ENCODE data around the gene DHX40. TPM values are rescaled to one million over a fixed set of nuclear protein-coding genes. Genes with fewer than 3 reads are reported as not detected.

DHX40 gene
- total RNA-seq, 2 experiments from 2014 or later, result 28.6 to 32.8 TPM

- Histone ChIP-seq H2AFZ (ENCODE audit: low read length) (no peak overlapping the region), H3K27ac (ENCODE audit: low read depth, low read length, poor library complexity, severe bottlenecking) (no peak overlapping the region), H4K20me1 (ENCODE audit: insufficient read depth, low read length) (no peaks in the 10 kb centered on the region), H3K9me3 (ENCODE audit: low read length) (no peaks in the 10 kb centered on the region), H3K4me1 (ENCODE audit: insufficient read depth, low read length, poor library complexity, severe bottlenecking) (no peaks in the 10 kb centered on the region), H3K4me3 (ENCODE audit: low read depth, low read length, poor library complexity, severe bottlenecking) (no peak overlapping the region), H3K9me2 (ENCODE audit: insufficient read depth, low read length) (no peaks in the 10 kb centered on the region), H3K79me2 (ENCODE audit: insufficient read depth, low read depth, low read length) (no peaks in the 10 kb centered on the region), H3K4me2 (ENCODE audit: low read length) (no peak overlapping the region), H3K36me3 (ENCODE audit: insufficient read depth, low read length) (no peaks in the 10 kb centered on the region)
- ChIA-PET CTCF (ENCODE audit: unreplicated experiment) (no interaction called here), POLR2A (no interaction called here)
- intact Hi-C loops (cut with micrococcal nuclease; ENCODE audit: unreplicated experiment), result no loop called here
- DNase-seq (ENCODE audit: low spot score), result peak; percentile 34
- BruUV-seq (replicated peaks), result no TSS peak
- TF ChIP-seq, protein P1, sequence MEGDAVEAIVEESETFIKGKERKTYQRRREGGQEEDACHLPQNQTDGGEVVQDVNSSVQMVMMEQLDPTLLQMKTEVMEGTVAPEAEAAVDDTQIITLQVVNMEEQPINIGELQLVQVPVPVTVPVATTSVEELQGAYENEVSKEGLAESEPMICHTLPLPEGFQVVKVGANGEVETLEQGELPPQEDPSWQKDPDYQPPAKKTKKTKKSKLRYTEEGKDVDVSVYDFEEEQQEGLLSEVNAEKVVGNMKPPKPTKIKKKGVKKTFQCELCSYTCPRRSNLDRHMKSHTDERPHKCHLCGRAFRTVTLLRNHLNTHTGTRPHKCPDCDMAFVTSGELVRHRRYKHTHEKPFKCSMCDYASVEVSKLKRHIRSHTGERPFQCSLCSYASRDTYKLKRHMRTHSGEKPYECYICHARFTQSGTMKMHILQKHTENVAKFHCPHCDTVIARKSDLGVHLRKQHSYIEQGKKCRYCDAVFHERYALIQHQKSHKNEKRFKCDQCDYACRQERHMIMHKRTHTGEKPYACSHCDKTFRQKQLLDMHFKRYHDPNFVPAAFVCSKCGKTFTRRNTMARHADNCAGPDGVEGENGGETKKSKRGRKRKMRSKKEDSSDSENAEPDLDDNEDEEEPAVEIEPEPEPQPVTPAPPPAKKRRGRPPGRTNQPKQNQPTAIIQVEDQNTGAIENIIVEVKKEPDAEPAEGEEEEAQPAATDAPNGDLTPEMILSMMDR (conservative IDR thresholded peaks at IDR 0.05; ENCODE audit: low read length), result peak; percentile 56
- no peak for TF ChIP-seq EZH2phosphoT487 (IDR thresholded peaks at IDR 0.05; ENCODE audit: borderline replicate concordance, low read depth, low read length)
Observed at GRCh38 chr17:59534583-59534982, 30.8 kb upstream of the DHX40 start.

DNA sequence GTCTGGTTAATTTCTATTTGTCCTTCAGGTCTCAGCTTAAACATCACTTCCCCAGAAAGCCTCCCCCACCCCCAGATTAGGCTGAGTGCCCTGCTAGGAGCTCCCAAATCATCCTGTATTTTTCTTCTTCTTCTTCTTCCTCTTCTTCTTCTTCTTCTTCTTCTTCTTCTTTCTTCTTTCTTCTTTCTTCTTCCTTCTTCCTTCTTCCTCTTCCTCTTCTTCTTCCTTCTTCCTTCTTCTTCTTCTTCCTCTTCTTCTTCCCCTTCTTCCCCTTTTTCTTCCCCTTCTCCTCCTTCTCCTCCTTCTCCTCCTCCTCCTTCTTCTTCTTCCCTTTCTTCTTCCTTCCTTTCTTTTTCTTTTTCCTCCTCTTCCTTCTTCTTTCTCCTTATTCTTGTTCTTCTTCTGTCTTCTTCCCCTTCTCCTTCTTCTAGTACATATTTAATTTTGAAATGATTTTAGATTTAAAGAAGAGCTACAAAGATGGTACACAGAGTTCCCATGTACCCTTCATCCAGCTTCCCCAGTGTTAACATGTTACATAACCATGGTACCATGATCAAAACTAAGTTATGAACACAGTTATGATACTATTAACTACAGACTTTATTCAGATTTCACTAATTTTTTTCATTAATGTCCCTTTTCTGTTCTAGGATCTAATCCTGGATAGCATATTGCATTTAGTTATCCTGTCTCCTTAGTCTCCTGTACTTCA lies 27.1 kb upstream of the DHX40 start:
- Histone ChIP-seq H2AFZ (ENCODE audit: low read length) (no peak overlapping the region), H3K27ac (ENCODE audit: low read depth, low read length, poor library complexity, severe bottlenecking) (no peak overlapping the region), H3K4me1 (ENCODE audit: insufficient read depth, low read length, poor library complexity, severe bottlenecking) (no peaks in the 10 kb centered on the region), H3K4me2 (ENCODE audit: low read length) (no peak overlapping the region), H3K36me3 (ENCODE audit: insufficient read depth, low read length) (no peaks in the 10 kb centered on the region), H4K20me1 (ENCODE audit: insufficient read depth, low read length) (no peaks in the 10 kb centered on the region), H3K9me2 (ENCODE audit: insufficient read depth, low read length) (no peaks in the 10 kb centered on the region), H3K79me2 (ENCODE audit: insufficient read depth, low read depth, low read length) (no peaks in the 10 kb centered on the region), H3K9me3 (ENCODE audit: low read length) (no peaks in the 10 kb centered on the region), H3K4me3 (ENCODE audit: low read depth, low read length, poor library complexity, severe bottlenecking) (no peak overlapping the region)
- ChIA-PET CTCF (ENCODE audit: unreplicated experiment) (no interaction called here), POLR2A (interaction anchor here (0.5 to 0.8 kb wide), 4 partner anchors 32 to 1049 kb away, joined by 3 to 4 read pairs (median 4); no protein-coding TSS in a partner anchor)
- intact Hi-C loops (cut with micrococcal nuclease; ENCODE audit: unreplicated experiment), result no loop called here
- BruUV-seq (replicated peaks), result no TSS peak
- DNase-seq (ENCODE audit: low spot score), result no peak
- TF ChIP-seq, protein P1 (conservative IDR thresholded peaks at IDR 0.05; ENCODE audit: low read length), result no peak

DNA sequence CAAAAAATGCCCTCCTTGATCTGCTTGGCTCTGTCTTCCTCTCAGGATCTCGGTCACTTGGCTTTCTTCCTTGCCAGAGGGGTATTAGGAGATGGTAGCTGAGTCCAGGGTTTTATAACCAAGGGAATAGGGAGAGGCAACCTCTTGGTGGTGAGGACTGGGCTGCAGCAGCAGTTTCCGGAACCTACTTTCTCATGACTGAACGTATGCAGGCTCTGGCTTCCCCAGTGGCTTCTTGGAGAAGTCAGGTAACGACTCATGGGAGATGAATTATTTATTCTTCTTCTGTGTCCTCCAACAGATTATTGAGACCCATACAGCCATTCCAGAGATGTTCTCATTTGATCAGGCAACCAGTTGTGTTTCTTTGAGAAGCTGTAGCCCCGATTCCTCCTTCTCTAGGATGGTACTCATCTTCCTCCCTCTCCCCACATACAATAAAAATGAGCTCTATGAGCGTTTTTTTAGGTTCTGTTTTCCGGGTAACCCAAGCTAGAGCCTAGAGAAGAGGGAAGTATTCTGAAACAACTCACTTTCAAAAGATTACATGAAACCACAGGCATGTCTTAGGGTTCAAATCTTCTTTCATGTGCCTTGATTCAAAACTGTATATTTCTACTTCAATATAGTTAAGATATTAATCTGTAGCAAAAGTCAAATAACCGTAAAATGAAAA lies 22.3 kb upstream of the DHX40 start:
- H3K4me2 ChIP-seq (ENCODE audit: low read length), result no peak overlapping the region
- no peaks in the 10 kb centered on the region for H3K36me3 ChIP-seq (ENCODE audit: insufficient read depth, low read length)

More for the DNA sequence above, 22.3 kb upstream of the DHX40 start:
- intact Hi-C loops (cut with micrococcal nuclease; ENCODE audit: unreplicated experiment), result no loop called here
- no peak for DNase-seq (ENCODE audit: low spot score)
- Histone ChIP-seq H4K20me1 (ENCODE audit: insufficient read depth, low read length) (no peaks in the 10 kb centered on the region), H3K4me1 (ENCODE audit: insufficient read depth, low read length, poor library complexity, severe bottlenecking) (no peaks in the 10 kb centered on the region), H3K79me2 (ENCODE audit: insufficient read depth, low read depth, low read length) (no peaks in the 10 kb centered on the region), H3K9me2 (ENCODE audit: insufficient read depth, low read length) (no peaks in the 10 kb centered on the region), H3K4me3 (ENCODE audit: low read depth, low read length, poor library complexity, severe bottlenecking) (no peak overlapping the region), H3K27ac (ENCODE audit: low read depth, low read length, poor library complexity, severe bottlenecking) (no peak overlapping the region), H2AFZ (ENCODE audit: low read length) (no peak overlapping the region), H3K9me3 (ENCODE audit: low read length) (no peaks in the 10 kb centered on the region)
- CTCF ChIA-PET (ENCODE audit: unreplicated experiment), result no interaction called here
- no TSS peak for BruUV-seq (replicated peaks)
- TF ChIP-seq, protein P1 (conservative IDR thresholded peaks at IDR 0.05; ENCODE audit: low read length), result no peak
- no peak for TF ChIP-seq EZH2phosphoT487 (IDR thresholded peaks at IDR 0.05; ENCODE audit: borderline replicate concordance, low read depth, low read length)
- POLR2A ChIA-PET, result no interaction called here

All from OCI-LY7 (cell line).